Mucosa of gallbladder (tissue), 1 donor: ENCODE results near the gene SMARCD1. TPM values are rescaled to one million over a fixed set of nuclear protein-coding genes. Genes with fewer than 3 reads are reported as not detected.
A peak's percentile ranks its signal among the peaks of the same experiment; 100 is the strongest.

Source experiments
- DNase-seq: peaks from one replicate; pipeline ENCODE4 v3.0.0-alpha.2; 2020; ENCODE audit warnings: low spot score
- total RNA-seq: library from RNA; stranded (reverse); gene quantifications from one replicate; pipeline ENCODE4 v1.2.1, GENCODE V29; 2021
- donor health status: DM: no; HTN: no; CAD: no.

Gene SMARCD1
- total RNA-seq, 1 donor from 2014 or later: 49.5 TPM

DNA sequence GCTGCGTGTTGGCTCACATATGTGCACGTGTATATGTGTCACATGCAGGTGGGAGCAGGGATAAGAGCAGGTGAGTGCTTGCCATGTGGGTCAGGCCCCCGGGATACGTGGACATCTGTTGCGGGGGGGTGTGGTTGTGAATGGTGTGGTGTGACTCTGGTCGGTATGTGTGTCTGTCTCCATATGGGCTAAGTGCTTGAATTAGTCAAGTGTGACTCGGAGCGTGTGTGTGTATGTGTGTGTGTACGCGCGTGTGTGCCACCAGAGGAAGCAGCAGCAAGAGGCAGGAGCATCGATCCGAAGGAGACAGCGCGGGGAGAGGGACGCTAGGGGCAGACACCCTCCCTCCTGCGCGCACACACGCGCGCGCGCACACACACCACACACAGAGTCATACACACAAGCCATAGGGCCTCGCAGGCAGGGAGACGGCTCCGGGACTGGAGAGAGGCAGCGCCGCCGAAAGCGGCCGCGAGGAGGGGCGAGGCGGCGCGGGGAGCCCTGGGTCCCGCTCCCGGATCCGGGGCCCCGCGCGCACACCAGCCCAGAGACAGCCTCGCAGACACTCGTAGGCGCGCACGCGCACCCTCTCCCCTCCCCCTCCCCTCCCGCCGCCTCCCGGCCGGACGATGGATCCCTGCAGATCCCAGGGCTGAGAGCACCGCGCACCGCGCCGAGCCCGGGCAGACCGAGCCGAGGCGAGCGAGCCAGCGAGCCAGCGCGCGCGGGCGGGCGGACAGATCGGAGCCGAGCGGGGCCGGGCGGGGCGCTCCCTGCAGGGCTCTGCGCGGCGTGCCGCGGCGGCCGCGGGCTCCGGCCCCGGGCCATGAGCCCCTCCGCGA, 27.9 kb upstream of the SMARCD1 start, which contains the start of gene ASIC1:
ASIC1 (plus strand) TSS at position 597 of the 842 bp plus-strand sequence. CDS start 1,171 bp downstream, outside the sequence.
- DNase-seq: peak; percentile 70

GRCh38 chr12:50057896-50058670, 27.1 kb upstream of the SMARCD1 start:
- no peak for DNase-seq

DNA sequence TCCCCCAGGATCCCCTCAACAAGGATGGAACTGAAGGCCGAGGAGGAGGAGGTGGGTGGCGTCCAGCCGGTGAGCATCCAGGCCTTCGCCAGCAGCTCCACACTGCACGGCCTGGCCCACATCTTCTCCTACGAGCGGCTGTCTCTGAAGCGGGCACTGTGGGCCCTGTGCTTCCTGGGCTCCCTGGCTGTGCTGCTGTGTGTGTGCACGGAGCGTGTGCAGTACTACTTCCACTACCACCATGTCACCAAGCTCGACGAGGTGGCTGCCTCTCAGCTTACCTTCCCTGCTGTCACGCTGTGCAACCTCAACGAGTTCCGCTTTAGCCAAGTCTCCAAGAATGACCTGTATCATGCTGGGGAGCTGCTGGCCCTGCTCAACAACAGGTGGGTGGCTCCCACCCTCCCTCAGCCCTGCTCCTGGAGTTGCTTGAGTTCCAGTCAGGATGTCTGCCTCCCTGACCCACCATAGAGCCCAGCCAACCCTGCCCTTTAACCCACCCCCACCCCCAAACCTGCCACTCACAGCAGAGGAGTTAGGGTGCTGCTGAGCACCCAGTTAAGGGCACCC, 26.3 kb upstream of the SMARCD1 start:
- no peak for DNase-seq

- no peak for DNase-seq
Measured at GRCh38 chr12:50059440-50060119, 25.6 kb upstream of the SMARCD1 start.

DNA sequence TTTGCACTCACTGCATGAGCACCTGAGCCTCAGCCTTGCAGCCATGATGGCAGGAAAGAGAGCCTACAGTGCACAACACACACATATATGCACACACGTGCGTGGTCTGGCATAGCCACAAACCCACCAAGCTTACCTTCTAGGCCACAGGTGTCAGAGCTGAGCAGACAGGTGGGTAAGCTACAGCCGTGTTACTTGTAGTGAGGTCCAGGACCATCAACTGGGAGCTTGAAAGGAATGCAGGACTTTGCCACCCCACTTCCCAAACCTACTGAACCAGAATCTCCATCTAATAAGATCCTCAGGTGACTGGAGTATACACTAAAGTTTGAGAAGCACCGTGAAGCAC, 25.0 kb upstream of the SMARCD1 start:
- no peak for DNase-seq

DNA sequence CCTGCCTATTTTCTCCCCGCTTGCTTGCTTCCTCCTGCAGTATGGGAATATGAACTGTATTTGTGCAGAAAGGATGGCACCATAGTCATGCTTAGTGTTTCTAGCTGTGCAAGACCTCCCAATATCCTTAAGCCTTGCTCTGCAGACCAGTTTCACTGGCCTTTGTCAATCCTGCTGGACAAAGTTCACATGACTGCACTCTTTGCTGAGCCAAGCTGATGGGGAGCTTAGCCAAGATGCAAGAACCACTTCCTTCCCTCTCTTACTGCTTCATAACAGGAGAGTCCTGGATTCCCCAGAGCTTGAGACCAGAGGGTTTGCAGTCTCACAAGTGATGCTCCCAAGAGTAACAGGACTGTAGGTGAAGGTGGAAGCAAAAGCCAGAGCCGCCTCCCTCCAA, 24.0 kb upstream of the SMARCD1 start:
- DNase-seq: peak; percentile 42

- no peak for DNase-seq
Measured at GRCh38 chr12:50061946-50062686, 23.0 kb upstream of the SMARCD1 start.

- no peak for DNase-seq
Measured at GRCh38 chr12:50062728-50063460, 22.2 kb upstream of the SMARCD1 start.

DNA sequence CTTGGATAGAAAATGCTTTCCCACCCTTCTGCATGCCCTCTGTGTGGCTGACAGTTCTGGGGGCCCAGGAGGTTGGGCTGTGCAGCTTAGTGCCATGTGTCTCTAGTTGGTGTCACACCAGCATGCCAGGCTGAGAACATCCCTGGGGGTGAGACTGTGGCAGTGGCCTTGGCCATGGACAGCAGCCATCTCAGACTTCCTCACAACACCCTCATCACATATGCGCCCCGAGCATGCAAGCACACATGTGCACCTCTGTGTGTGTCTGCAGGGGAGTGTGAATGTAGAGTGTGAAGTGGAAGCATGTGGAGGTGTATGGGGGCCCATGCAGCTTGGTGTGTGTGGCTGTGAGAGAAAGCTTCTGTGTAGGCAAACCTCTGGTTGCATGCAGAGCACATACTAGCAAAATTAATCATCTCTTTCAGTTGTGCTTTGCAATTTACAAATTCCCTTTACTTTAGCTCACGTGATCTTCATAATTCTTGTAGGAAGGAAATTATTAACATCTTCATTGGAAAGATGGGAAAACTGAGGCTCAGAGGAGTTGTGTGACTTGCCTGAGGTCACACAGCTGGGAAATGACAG, 19.3 kb upstream of the SMARCD1 start:
- no peak for DNase-seq

GRCh38 chr12:50066402-50066801, 18.7 kb upstream of the SMARCD1 start:
- no peak for DNase-seq

DNA sequence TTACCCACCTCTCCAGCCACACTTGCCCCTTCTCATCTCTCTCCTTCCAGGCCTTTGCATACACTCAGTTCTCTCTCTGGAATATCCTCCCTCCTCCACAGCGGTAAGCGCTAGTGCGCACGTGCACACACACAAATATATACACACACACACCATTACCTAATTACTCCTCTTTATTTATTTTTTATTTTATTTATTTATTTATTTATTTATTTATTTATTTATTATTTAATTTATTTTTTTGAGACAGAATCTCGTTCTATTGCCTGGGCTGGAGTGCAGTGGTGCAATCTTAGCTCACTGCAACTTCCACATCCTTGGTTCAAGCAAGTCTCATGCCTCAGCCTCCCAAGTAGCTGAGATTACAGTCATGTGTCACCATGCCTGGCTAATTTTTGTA, 16.1 kb upstream of the SMARCD1 start:
- no peak for DNase-seq

GRCh38 chr12:50069539-50069938, 15.6 kb upstream of the SMARCD1 start:
- no peak for DNase-seq

GRCh38 chr12:50070314-50071060, 14.7 kb upstream of the SMARCD1 start:
- DNase-seq: peak; percentile 81

DNA sequence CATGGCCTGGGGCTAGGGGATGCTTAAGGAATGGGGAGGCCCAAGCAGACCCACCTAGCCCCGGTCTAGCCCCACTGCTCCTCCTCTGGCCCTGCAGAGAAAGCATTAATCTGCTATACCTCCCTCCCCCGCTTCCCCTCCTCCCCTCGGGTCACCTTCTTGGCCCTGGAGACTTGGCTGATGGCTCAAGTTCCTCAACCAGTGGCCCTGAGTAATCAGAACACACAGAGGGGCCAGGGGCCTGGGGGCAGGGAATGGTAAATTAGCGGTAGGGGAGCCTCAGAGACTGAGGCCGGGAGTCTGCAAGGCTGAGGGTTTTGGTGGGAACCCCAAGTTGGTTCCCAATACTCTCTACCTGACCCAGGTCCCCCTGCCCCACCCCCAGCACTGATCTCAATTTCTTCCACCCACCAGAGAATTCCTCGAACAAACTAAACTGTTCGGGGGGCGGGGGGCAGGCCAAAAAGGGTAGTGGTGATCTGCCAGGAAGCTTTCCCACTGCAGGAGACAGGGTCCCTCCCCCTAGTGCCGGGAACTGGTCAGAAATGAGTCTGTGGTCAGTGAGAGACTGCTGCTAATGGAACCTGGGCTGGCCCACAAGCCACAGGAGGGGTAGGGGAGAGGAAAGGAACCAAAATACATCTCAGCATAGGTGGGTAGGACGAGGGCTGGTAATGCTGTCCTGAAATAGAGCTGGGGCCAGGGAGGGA, 12.8 kb upstream of the SMARCD1 start:
- DNase-seq: no peak

- no peak for DNase-seq
Measured at GRCh38 chr12:50073206-50073605, 11.9 kb upstream of the SMARCD1 start.

GRCh38 chr12:50073712-50074111, 11.4 kb upstream of the SMARCD1 start:
- DNase-seq: no peak

DNA sequence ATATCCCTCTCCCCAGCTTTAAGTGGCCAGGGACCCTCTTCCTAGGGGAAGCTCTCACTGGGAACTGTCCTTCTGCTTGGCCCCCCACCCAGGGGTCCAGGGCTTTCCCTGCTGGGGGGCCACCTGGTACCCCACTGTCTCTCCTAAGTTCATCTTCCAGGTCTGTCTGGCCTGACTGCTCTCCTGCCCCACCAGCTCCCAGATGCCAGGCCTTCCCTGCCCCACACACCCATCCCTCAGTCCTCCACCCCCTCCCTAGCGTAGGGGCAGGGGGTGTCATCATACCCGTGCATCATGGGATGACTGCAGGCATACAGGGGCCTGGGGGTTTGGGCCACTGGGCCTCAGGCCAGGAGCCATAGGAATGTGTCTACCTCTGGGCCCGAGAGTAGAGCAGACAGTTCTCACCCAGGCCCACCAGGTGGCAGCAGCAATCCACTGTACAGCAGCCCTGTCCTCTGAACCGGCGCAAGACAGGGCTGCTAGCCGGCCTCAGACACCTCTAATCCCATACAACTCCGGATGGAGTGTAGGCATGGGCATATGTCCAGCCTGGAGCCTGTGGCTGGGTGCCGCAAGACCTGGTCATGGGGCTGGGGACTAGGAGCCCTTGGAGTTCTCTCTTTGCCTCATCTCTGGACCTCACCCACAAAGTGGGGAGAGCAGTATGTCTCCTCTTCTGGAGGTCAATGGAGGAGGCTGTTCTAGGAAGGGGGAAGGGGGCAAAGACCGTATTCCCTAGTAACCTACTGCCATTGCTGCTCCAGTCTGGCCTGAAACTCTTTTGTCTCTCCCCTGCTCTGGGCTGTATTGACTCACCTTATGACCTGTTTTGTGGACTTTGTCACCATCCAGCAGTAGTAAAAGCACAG, 10.0 kb upstream of the SMARCD1 start:
- DNase-seq: peak; percentile 86

GRCh38 chr12:50075808-50076170, 9.4 kb upstream of the SMARCD1 start:
- no peak for DNase-seq
